ENCODE results near the gene TMEM165. TPM values are rescaled to one million over a fixed set of nuclear protein-coding genes. Genes with fewer than 3 reads are reported as not detected.

TMEM165 gene
- total and polyA plus RNA-seq, 2 of the 4 experiments (the other 2 are of a cell fraction): 49.6 to 83.0 TPM

DNA sequence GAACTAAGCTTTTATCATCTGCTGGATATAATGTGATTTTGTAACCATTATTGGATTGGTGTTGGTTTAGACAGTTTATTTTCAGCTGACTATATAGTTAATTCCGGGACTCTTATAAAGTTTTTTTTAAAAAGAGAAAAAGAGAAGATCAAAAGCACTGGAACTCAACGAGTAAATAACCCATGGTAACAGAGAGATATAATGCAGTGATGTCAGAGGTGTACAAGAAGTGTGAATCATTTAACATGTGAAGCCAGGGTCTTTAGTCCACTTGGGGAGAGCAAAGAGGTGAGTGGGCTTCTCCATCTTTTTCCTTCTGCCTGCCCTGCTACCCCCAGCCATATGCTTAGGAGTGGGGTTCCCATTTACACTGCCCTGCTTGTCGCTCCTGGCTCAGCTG is 3.2 kb downstream of the TMEM165 start:
- Histone ChIP-seq H3K36me3 (ENCODE audit: control insufficient read depth, insufficient read depth, low read length) (peaks cover 10% of the 10 kb centered on the region), H3K23ac (ENCODE audit: low read depth, low read length) (peak overlapping the region; percentile 90), H3K4me3 (ENCODE audit: insufficient read depth, low read depth, low read length) (peak overlapping the region; percentile 99), H2AK9ac (replicated peaks; ENCODE audit: low read depth, low read length, poor library complexity) (no peak overlapping the region), H2AFZ (replicated peaks; ENCODE audit: low read length, poor library complexity) (no peak overlapping the region), H2AK5ac (ENCODE audit: low read depth, low read length) (peak overlapping the region; percentile 62; the same call in 1 of the 2 replicates), H3K79me1 (ENCODE audit: low read depth in 1 of 2, low read length in 2 of 2) (peaks cover 2 to 12% of the 10 kb centered on the region in 2 experiments; a peak in 2 of 4 replicates), H3K18ac (ENCODE audit: low read depth, low read length) (peak overlapping the region; percentile 13), H3K27me3 (ENCODE audit: control insufficient read depth, insufficient read depth, low read length) (no peaks in the 10 kb centered on the region), H4K91ac (ENCODE audit: insufficient read depth, low read depth, low read length) (no peak overlapping the region; the same call in 1 of the 2 replicates), H4K20me1 (ENCODE audit: insufficient read depth, low read length) (peaks cover 62% of the 10 kb centered on the region), H4K8ac (ENCODE audit: low read depth in 2 of 2, low read length in 2 of 2) (peak overlapping the region in 1 of 2 experiments; percentile 33; a peak in 1 of 4 replicates), H3K4ac (ENCODE audit: low read depth, low read length) (peak overlapping the region; percentile 51), H2BK20ac (ENCODE audit: low read depth, low read length) (no peak overlapping the region), H3K27ac (ENCODE audit: insufficient read depth, low read length) (peak overlapping the region; percentile 61; the same call in 1 of the 2 replicates), H3K9me1 (ENCODE audit: insufficient read depth, low read length) (peaks cover 3% of the 10 kb centered on the region; the same call in 1 of the 2 replicates), H3K56ac (ENCODE audit: extremely low read depth, insufficient read depth, low read length) (no peak overlapping the region; the same call in 1 of the 2 replicates), H2BK15ac (ENCODE audit: low read depth, low read length) (no peak overlapping the region), H3K4me1 (ENCODE audit: control insufficient read depth, insufficient read depth, low read length) (peaks cover 2% of the 10 kb centered on the region), H3K9ac (ENCODE audit: low read depth, low read length) (peak overlapping the region; percentile 73), H3K9me3 (ENCODE audit: control insufficient read depth, insufficient read depth, low read length) (no peaks in the 10 kb centered on the region), H4K5ac (ENCODE audit: low read depth, low read length) (no peak overlapping the region; the same call in 1 of the 2 replicates), H3K4me2 (ENCODE audit: low read depth, low read length) (peak overlapping the region; percentile 91), H2BK120ac (ENCODE audit: low read depth, low read length) (0 out of 2 replicates have a peak overlapping the region, but pooled peaks have one; percentile 19), H3K14ac (replicated peaks; ENCODE audit: low read depth, low read length) (peak overlapping the region; percentile 50), H2BK5ac (ENCODE audit: low read depth, low read length, poor library complexity, severe bottlenecking) (peak overlapping the region; percentile 73)
- no peak for ATAC-seq (ENCODE audit: low read depth)
- DNase-seq: peak; percentile 22
- intact Hi-C loops (cut with micrococcal nuclease) (no loop called here), in situ Hi-C loops (cut with MboI; ENCODE audit: low sequenced_read_pairs) (no loop called here), dilution Hi-C loops (cut with HindIII; ENCODE audit: low sequenced_read_pairs, unreplicated experiment) (no loop called here)
- TF ChIP-seq NFE2L2 (IDR thresholded peaks at IDR 0.05; ENCODE audit: low read depth, low read length) (no peak), MAFK (IDR thresholded peaks at IDR 0.05; ENCODE audit: low read depth, low read length) (no peak), CTCF (conservative IDR thresholded peaks at IDR 0.05; ENCODE audit: low read depth, low read length) (no peak), CEBPB (IDR thresholded peaks at IDR 0.05; ENCODE audit: low read depth, low read length) (no peak), FOS (IDR thresholded peaks at IDR 0.05; ENCODE audit: low read depth, low read length) (no peak), BHLHE40 (IDR thresholded peaks at IDR 0.05; ENCODE audit: low read depth, low read length) (no peak), CHD1 (IDR thresholded peaks at IDR 0.05; ENCODE audit: low read depth, low read length) (no peak), MAZ (IDR thresholded peaks at IDR 0.05; ENCODE audit: borderline replicate concordance, low read depth, low read length) (no peak), POLR2A (IDR thresholded peaks at IDR 0.05; ENCODE audit: low read depth, low read length) (no peak), RFX5 (IDR thresholded peaks at IDR 0.05; ENCODE audit: low read depth, low read length) (no peak), RCOR1 (IDR thresholded peaks at IDR 0.05; ENCODE audit: insufficient replicate concordance, low read length) (no peak), SMC3 (IDR thresholded peaks at IDR 0.05; ENCODE audit: low read depth, low read length) (no peak), USF2 (IDR thresholded peaks at IDR 0.05; ENCODE audit: low read depth, low read length) (no peak), RAD21 (IDR thresholded peaks at IDR 0.05; ENCODE audit: low read length) (no peak)
- ChIA-PET CTCF (interaction anchor here (0.7 kb wide), 1 partner anchor 239 kb away, joined by 4 read pairs; no protein-coding TSS in a partner anchor), POLR2A (ENCODE audit: unreplicated experiment) (no interaction called here)
- no TSS peak for BruUV-seq (replicated peaks)
- WGBS, 2 experiments (ENCODE audit: extremely low coverage in 2 of 2, insufficient read length in 1 of 2): no CpG with 5 or more reads among the region's 3 CpGs
